Measurements from ENCODE around the gene NOTCH3.
A peak's percentile ranks its signal among the peaks of the same experiment; 100 is the strongest.

The NOTCH3 gene

GRCh38 chr19:15177269-15178116, 23.3 kb downstream of the NOTCH3 start:
- TF ChIP-seq CTCF (conservative IDR thresholded peaks at IDR 0.05; ENCODE audit: low read length), result peak; percentile 69
- no peak overlapping the region for H3K4me3 ChIP-seq (ENCODE audit: low read length)
- peak; percentile 62 for DNase-seq (ENCODE audit: low read depth)

- no peak for TF ChIP-seq CTCF (conservative IDR thresholded peaks at IDR 0.05; ENCODE audit: low read length)
- DNase-seq (ENCODE audit: low read depth), result no peak
- H3K4me3 ChIP-seq (ENCODE audit: low read length), result no peak overlapping the region
Observed at GRCh38 chr19:15175609-15176008, 25.2 kb downstream of the NOTCH3 start.

GRCh38 chr19:15173746-15174404, 26.9 kb downstream of the NOTCH3 start:
- TF ChIP-seq CTCF (conservative IDR thresholded peaks at IDR 0.05; ENCODE audit: low read length), result peak; percentile 24
- H3K4me3 ChIP-seq (ENCODE audit: low read length), result no peak overlapping the region
- DNase-seq (ENCODE audit: low read depth), result peak; percentile 15

- TF ChIP-seq CTCF (conservative IDR thresholded peaks at IDR 0.05; ENCODE audit: low read length), result no peak
- no peak for DNase-seq (ENCODE audit: low read depth)
Observed at GRCh38 chr19:15170345-15170744, 30.4 kb downstream of the NOTCH3 start.

GRCh38 chr19:15169541-15170285, 31.1 kb downstream of the NOTCH3 start:
- H3K4me3 ChIP-seq (ENCODE audit: low read length), result no peak overlapping the region
- no peak for TF ChIP-seq CTCF (conservative IDR thresholded peaks at IDR 0.05; ENCODE audit: low read length)

More at GRCh38 chr19:15170345-15170744, 30.4 kb downstream of the NOTCH3 start:
- no peak overlapping the region for H3K4me3 ChIP-seq (ENCODE audit: low read length)

GRCh38 chr19:15166700-15167099, 34.1 kb downstream of the NOTCH3 start:
- no peak for DNase-seq (ENCODE audit: low read depth)
- no peak overlapping the region for H3K4me3 ChIP-seq (ENCODE audit: low read length)
- TF ChIP-seq CTCF (conservative IDR thresholded peaks at IDR 0.05; ENCODE audit: low read length), result no peak

More at GRCh38 chr19:15169541-15170285, 31.1 kb downstream of the NOTCH3 start:
- DNase-seq (ENCODE audit: low read depth), result no peak

Measured in AG10803 (cell line).